Rectal smooth muscle tissue (tissue), 1 donor: ENCODE results near the gene EIF1.
"Not testable (repeated sequence)": the region's sequence is repeated elsewhere in the genome, so short reads cannot be mapped to it uniquely, and the experiment has no call there.

Experiments
- H3K27ac ChIP-seq: one replicate; pipeline ENCODE4 v1.7.0; 2013; ENCODE audit warnings: low read depth, low read length, inconsistent platforms
- H3K27me3 ChIP-seq: one replicate; pipeline ENCODE4 v1.7.0; 2013; ENCODE audit warnings: low read length; ENCODE audit not compliant: control insufficient read depth, insufficient read depth
- H3K36me3 ChIP-seq: one replicate; pipeline ENCODE4 v1.7.0; 2013; ENCODE audit warnings: low read length; ENCODE audit not compliant: control insufficient read depth, insufficient read depth
- H3K4me1 ChIP-seq: one replicate; pipeline ENCODE4 v1.7.0; 2013; ENCODE audit warnings: low read length; ENCODE audit not compliant: control insufficient read depth, insufficient read depth
- H3K4me3 ChIP-seq: one replicate; pipeline ENCODE4 v1.7.0; 2013; ENCODE audit warnings: low read length
- H3K9ac ChIP-seq: one replicate; pipeline ENCODE4 v1.7.0; 2013; ENCODE audit warnings: low read length

Gene EIF1

DNA sequence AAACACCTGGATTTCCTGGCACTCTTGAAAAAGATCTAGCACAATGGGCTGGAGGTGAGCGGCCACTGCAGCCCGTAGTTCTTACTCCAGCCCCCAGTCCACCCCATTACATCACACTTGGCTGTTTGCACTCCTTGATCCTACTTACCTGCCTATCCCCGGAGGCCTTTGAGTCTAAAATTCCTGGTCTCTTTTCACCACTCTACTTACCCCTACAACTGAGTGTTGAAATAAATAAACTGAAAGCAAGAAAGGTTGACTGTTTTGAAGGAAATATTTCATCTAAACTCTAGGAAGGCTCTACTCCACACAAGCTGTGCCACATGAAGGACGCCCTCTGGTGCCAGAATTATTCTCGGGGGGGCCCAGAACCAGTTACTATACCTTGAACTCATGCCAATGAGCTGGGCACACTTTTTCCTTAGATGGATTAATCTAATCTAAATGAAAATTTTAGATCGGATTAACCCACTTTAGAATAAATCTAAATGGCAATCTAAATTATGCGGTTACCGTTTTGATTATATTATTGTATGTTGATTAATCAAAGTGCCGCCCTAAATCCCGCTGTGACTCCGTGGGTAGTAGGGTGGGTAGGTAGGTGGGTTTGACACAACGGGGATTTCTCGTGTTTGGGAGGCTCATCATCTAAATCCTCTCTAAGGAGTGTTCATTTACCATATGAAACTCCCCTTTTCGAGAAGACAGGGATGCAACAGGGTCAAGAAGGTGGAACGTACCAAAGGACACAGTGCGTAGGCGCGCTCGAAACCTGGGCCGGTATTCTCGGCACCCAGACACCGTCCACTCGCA, 651 bp upstream of the EIF1 start:
- H3K27me3 ChIP-seq = no peaks in the 10 kb centered on the region
- peak overlapping the region; percentile 82 for H3K9ac ChIP-seq
- peak overlapping the region; percentile 68 for H3K4me3 ChIP-seq
- H3K36me3 ChIP-seq = peaks cover 35% of the 10 kb centered on the region
- H3K4me1 ChIP-seq = peaks cover 17% of the 10 kb centered on the region
- peak overlapping the region; percentile 95 for H3K27ac ChIP-seq

DNA sequence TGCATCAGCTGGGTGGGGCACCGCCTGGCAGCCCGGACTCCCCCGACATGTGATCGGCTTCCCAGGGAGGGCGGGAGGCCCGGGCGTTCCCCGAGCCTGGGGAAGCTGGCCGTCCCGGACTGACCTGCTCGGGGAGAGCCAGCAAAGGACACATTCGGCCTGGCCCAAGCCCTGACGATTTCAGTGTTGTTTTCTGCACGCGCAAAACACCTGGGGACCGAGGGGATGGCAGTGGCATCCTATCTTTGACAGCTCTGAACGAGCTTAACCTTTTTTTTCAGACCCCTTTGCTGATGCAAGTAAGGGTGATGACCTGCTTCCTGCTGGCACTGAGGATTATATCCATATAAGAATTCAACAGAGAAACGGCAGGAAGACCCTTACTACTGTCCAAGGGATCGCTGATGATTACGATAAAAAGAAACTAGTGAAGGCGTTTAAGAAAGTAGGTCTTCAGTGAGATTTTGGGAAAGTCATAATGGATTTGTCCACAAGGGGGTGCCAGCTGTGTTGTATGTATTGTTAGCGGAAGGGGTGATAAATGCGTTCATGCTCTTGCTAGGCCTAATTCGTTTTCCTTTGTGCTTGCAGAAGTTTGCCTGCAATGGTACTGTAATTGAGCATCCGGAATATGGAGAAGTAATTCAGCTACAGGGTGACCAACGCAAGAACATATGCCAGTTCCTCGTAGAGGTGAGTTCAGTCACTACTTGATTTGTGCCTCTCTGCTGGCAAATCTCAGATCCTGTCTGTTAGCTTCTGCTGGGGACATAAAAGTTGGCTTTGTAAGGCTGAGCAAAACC, 1.0 kb downstream of the EIF1 start:
- peaks cover 39% of the 10 kb centered on the region for H3K36me3 ChIP-seq

GRCh38 chr17:41690497-41690896, 1.8 kb downstream of the EIF1 start:
- peak overlapping the region; percentile 99 for H3K27ac ChIP-seq
- peaks cover 17% of the 10 kb centered on the region for H3K4me1 ChIP-seq
- peak overlapping the region; percentile 76 for H3K4me3 ChIP-seq

More for the DNA sequence above, 1.0 kb downstream of the EIF1 start:
- Histone ChIP-seq H3K9ac (peak overlapping the region; percentile 25), H3K27me3 (no peaks in the 10 kb centered on the region), H3K4me1 (peaks cover 17% of the 10 kb centered on the region), H3K4me3 (peak overlapping the region; percentile 76), H3K27ac (peak overlapping the region; percentile 99)

DNA sequence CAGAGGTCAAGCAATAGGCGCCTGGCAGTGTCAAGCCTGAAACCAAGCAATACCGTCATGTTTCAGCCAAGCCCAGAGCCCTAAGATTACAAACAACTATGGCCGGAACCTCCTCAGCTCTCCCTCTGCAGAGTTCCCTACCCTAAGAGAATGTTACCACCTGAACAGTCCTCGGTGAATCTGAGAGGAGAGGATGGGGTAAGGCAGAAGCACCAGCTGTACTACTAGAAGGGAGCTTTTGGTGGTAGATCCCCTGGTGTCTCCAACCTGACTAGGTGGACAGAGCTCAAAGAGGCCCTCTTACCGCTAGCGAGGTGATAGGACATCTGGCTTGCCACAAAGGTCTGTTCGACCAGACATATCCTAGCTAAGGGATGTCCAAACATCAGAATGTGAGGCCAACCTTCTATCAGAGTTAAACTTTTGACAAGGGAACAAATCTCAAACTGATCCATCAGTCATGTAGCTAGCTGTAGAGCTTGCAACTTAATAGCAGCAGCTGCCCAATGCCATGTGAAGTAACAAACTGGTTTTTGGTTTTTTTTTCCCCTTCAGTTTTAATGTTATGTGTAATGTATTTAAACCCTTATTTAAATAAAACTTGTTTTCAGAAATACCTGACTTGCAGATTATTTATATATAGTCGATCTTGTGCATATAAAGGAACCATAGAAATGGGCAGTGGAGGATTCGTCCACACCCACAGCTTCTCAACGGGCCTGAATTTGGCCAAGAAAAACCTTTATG, 2.5 kb downstream of the EIF1 start:
- H3K4me3 ChIP-seq = no peak overlapping the region
- H3K27ac ChIP-seq = no peak overlapping the region
- H3K9ac ChIP-seq = no peak overlapping the region
- H3K36me3 ChIP-seq = peaks cover 44% of the 10 kb centered on the region
- H3K27me3 ChIP-seq = no peaks in the 10 kb centered on the region
- peaks cover 17% of the 10 kb centered on the region for H3K4me1 ChIP-seq

More at GRCh38 chr17:41690497-41690896, 1.8 kb downstream of the EIF1 start:
- H3K9ac ChIP-seq = no peak overlapping the region
- H3K27me3 ChIP-seq = no peaks in the 10 kb centered on the region
- peaks cover 43% of the 10 kb centered on the region for H3K36me3 ChIP-seq

- peaks cover 44% of the 10 kb centered on the region for H3K36me3 ChIP-seq
- no peak overlapping the region for H3K27ac ChIP-seq
- no peak overlapping the region for H3K4me3 ChIP-seq
- H3K4me1 ChIP-seq = peaks cover 19% of the 10 kb centered on the region
- H3K9ac ChIP-seq = no peak overlapping the region
- no peaks in the 10 kb centered on the region for H3K27me3 ChIP-seq
Measured at GRCh38 chr17:41692722-41693521, 4.2 kb downstream of the EIF1 start.

DNA sequence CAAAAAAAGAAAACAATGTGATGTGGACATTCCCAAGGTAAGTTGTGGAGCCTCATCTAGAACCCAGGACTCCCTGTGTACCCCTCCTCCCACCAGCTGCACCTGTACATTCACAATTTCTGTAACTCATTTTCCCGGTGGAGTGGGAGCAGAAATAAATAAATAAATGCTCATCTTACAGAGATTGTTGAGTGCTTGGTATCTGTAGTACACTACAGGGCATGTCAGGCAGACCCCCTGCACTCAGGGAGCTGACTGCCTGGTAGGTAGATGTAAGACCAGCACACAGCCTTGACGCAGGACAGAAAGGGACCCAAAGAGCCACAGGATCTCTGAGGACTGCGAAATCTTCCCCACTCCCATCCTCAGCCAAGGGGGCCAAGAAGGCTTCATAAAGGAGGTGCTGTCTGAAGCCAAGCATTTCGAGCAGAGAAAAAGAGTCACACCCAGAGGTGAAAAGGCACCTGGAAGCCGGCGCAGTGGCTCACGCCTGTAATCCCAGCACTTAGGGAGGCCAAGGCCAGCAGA, 6.5 kb downstream of the EIF1 start:
- Histone ChIP-seq H3K27ac (no peak overlapping the region), H3K4me1 (peaks cover 12% of the 10 kb centered on the region), H3K4me3 (no peak overlapping the region), H3K9ac (no peak overlapping the region), H3K36me3 (peaks cover 36% of the 10 kb centered on the region), H3K27me3 (no peaks in the 10 kb centered on the region)

DNA sequence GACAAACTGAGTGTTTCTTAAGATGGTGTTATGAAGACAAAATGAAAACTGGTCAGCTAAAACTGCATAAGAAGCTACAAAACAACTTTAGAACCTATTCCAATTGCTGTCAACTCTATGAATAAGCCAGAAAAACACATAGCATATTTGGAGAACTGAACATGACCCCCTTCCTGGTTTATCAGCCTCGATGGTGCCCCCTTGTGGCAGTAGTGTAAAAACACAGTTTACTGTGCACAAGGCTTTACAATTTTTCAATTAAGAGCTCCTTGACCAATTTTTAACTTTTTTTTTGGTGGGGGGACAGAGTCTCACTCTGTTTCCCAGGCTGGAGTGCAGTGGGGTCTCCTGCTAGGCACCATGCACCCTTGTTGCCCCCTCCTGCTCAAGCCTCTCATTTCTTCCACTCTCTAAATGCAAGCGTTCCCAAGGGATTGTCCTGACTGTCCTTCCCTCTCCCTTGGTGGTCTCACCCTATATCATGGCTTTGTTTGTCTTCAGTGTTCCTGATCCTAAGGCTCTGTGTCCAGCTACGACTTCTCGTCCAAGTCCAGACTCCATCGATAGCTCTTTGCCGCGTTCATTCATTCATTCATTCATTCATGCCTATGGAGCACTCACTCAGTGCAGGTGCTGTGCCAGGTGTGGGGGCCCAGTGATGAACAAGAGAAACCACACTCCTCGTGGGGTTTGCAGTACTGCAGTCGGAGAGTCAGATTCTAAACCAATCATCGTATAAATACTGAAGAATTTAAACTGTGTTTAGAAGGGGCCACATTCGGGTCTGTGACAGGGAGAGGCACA, 7.5 kb downstream of the EIF1 start:
- H3K27me3 ChIP-seq = no peaks in the 10 kb centered on the region
- no peak overlapping the region for H3K9ac ChIP-seq
- peaks cover 5% of the 10 kb centered on the region for H3K4me1 ChIP-seq
- peaks cover 26% of the 10 kb centered on the region for H3K36me3 ChIP-seq
- H3K27ac ChIP-seq = no peak overlapping the region
- no peak overlapping the region for H3K4me3 ChIP-seq

- Histone ChIP-seq H3K27ac (no peak overlapping the region), H3K9ac (no peak overlapping the region), H3K36me3 (peaks cover 14% of the 10 kb centered on the region), H3K4me3 (no peak overlapping the region), H3K4me1 (peaks cover 3% of the 10 kb centered on the region), H3K27me3 (no peaks in the 10 kb centered on the region)
Measured at GRCh38 chr17:41697122-41697962, 8.7 kb downstream of the EIF1 start.

DNA sequence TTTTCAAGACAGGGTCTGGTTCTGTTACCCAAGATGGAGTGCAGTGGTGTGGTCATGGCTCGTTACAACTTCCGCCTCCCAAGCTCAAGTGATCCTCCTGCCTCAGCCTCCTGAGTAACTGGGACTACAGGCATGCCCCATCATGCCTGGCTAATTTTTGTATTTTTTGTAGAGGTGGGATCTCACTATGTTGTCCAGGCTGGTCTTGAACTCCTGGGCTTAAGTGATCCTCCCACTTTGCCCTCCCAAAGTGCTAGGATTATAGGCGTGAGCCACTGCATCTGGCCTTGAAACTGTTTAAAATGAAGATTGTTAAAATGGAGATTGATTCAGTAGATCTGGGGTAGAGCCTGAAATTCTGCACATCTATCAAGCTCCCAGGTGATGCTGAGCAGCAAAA, 12.2 kb downstream of the EIF1 start:
- H3K36me3 ChIP-seq, H3K9ac ChIP-seq, H3K27ac ChIP-seq, H3K27me3 ChIP-seq, H3K4me3 ChIP-seq, H3K4me1 ChIP-seq: not testable (repeated sequence)

DNA sequence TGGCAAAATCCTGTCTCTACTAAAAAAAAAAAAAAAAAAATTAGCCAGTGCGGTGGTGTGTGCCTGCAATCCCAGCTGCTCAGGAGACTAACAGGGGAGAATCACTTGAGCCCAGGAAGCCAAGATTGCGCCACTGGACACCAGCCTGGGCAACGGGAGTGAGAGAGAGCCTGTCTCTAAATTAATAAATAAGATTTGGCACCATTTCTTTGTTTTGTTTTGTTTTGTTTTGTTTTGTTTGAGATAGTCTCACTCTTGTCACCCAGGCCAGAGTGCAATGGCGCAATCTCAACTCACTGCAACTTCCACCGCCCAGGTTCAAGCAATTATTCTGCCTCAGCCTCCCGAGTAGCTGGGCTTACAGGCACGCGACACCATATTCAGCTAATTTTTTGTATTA, 14.0 kb downstream of the EIF1 start:
- Histone ChIP-seq H3K27ac (no peak overlapping the region), H3K36me3 (no peaks in the 10 kb centered on the region), H3K27me3 (no peaks in the 10 kb centered on the region), H3K4me1 (no peaks in the 10 kb centered on the region), H3K9ac (no peak overlapping the region), H3K4me3 (no peak overlapping the region)
